ENCODE data around the gene EMID1.

The EMID1 gene

DNA sequence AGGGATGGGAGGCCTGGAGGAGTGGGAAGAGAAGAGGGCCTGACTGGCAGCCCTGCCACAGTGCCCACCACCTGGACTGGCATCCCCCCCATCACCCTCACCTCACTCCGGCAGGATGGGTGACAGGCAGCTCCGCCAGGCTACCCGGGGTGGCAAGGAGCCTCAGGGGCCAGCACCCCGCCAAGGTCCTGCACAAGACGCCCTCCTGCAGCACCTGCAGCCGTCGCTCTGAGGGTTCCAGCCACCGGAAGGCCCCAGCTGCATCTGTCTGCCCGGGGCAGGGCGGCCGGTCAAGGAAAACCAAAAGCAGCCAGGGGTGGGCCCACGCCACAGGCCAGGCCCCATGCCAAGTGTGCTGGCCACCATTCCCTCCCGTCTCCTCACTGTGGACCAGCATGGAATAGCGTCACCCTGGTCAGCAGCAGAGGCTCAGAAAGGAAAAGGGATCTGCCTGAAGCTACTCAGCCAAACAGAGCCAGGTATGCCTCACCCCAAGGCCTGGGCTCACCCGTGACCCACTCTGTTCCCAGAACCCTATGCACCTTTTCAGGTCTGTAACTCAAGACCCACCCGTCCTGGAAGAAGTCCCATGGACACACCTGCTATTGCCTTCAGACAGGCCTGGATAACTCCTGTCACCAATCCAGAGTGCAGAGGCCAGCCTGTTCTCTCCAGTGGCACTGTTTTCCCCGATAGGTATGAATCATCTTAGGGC, 55.1 kb downstream of the EMID1 start:
- DNase-seq: no peak

DNA sequence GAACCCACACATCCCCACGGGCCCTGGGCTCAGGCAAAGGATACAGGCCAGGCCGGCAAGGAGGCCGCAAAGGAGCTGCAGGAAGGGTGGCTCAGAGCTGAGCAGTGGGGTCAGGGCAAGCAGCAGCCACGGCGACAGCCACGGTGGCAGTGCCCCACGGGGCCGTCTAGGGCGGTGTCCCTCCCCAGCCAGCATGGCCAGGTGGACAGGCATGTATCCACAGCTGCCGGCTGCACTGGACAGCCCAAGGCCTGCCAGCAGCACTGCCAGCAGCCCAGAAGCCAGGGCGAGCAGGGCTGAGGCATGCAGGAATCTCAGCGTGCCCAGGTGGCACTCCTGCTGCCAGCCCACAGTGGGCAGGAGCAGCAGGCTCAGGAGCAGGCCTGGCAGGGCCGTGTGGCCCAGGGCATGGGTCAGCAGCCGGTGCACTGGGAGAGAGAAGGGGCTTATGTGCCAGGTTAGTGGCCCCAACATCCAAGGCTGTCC, 58.1 kb downstream of the EMID1 start:
- DNase-seq: no peak

- no peak for DNase-seq
Observed at GRCh38 chr22:29265305-29265704, 59.6 kb downstream of the EMID1 start.

GRCh38 chr22:29265929-29266328, 60.2 kb downstream of the EMID1 start:
- DNase-seq: no peak

- DNase-seq: peak; percentile 20
Observed at GRCh38 chr22:29266564-29267461, 61.1 kb downstream of the EMID1 start.

- no peak for DNase-seq
Observed at GRCh38 chr22:29267462-29267857, 61.8 kb downstream of the EMID1 start.

DNA sequence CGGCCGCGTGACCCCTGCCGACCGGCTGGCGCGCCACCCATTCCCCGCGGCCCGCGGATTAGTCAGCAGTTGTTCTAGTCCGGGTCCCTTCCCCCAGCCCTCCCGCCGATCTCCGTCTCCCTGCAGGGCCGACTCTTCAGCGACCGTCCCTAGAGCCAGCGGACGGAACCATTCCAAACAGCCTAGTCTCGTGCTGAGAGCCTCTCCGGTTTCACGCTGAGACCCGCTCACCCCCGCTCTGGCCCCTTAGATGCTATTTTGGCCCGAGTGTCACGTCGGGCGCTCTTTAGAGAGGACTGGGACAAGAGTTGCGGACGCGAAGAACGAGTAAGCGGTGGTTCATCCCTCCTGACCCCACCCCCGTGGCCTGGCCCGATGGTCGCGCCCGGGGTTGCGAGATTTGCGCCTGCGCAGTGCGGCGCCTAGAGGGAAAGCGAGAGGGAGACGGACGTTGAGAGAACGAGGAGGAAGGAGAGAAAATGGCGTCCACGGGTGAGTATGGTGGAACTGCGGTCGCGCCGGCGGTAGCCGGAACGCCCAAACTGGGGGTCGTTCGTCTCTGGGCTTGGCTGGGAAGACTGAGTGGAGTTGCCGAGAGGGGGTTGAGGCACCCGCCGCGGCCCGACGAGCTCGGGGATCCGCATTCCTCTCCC, 62.3 kb downstream of the EMID1 start, which contains the start of the genes EWSR1 and RHBDD3:
Gene EWSR1 (plus strand): TSS at position 411 of the 653 bp plus-strand sequence. CDS start 69 bp downstream, at position 480.
Gene RHBDD3 (minus strand): TSS at position 124 of the 653 bp plus-strand sequence. CDS start 2,355 bp downstream, outside the sequence.
- peak; percentile 98 for DNase-seq

- DNase-seq: peak; percentile 62
Observed at GRCh38 chr22:29268511-29269229, 63.0 kb downstream of the EMID1 start.

- no peak for DNase-seq
Observed at GRCh38 chr22:29269230-29269604, 63.5 kb downstream of the EMID1 start.

- no peak for DNase-seq
Observed at GRCh38 chr22:29269731-29270474, 64.2 kb downstream of the EMID1 start.

DNA sequence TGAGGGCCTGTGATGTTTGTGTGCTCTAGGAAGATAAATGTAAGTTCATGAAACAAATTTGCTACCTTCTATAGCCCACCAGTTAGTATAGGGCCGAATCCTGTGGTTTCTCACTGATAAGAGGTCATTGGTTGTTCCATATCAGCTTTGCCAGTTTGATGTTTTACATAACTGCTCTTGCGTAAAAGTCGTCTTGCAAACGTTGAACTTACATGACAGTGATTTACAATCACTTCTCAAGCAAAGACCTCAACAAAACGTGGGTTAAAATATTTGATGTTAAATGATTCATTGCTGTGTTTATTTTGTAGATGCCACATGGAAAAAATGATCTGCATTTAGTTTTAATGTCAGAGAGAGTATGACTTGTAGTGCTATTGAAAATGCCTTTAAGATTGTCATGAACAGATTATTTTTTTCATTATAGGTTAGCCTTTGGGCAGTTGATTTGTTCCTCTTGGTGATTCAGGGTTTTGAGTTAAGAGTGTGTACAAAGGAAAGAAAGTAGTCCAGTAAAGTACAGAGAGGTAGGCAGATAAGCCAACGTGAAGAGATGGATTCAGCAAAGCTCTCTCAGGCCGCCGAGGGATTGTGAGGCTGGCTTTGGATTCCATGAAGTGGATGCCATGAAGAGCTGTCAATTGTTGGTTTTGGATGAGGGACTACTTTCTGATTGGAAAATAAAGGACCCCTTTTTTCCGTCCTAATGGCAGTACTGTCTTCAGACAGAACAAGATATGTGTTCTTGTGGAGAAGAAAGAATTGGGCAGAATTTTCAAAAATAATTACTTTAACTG, 65.0 kb downstream of the EMID1 start:
- DNase-seq: peak; percentile 47

- no peak for DNase-seq
Observed at GRCh38 chr22:29272624-29273023, 66.9 kb downstream of the EMID1 start.

DNA sequence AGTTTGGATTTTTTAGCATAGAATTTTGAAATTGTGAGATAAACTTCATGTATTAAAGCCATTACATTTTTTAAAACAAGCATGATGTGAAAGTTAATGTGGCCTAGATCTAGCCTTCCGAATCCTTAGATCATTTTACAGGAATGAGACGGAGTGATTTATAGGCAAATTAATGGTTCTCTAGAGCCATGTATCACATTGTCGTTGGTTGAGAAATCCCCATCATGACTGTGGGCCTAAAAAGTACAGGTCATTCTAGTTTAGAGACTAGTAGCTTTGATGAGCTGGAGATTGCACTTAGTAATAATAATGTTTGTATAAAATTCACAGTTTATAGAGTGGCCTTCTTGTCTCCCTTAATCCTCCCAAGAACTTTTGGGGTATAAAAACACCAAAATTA, 69.5 kb downstream of the EMID1 start:
- DNase-seq: no peak

DNA sequence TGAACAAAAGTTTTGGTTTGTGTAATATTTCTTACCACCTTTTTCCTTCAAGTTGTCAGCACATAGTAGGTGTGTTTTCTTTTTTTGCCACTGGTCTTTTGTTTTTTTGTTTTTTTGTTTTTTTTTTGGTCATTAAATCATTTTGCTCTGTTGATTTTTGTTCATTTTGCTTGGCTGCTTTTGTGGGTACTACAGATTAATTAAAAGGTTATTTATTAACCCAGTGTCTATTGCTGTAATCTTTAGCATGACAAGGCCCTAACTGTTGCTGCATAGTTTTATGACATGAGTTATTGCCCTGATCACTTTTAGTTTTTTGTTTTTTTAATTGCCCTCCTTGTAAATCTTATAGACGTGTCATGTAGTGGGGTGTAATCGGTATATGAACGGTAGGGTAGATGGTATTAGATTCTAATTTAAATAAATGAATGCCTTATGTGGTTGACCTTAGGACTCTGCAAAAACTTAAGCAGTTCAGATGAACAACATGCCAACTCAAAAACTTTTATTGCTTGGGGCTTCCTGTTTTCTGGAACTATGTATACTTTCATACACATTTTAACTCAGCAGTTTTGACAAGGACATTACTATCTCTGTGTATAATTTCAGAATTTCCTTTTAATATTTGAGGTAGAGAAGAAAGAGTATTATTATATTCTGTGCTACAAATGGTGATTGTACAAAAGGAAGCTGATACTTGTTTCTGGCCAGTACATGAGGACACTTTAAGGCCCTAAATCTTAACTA, 70.3 kb downstream of the EMID1 start:
- DNase-seq: no peak

DNA sequence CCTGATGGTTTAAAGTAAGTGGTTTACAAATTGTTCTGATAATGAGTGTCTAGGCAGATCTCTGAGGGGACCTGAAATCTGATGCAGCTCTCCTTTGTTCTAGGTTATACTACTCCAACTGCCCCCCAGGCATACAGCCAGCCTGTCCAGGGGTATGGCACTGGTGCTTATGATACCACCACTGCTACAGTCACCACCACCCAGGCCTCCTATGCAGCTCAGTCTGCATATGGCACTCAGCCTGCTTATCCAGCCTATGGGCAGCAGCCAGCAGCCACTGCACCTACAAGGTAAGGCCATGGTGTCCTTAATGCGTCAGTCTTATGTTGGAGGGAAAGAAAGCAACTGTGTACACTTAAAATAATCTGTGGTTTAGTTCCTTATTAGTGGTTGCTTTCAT, 72.2 kb downstream of the EMID1 start:
- no peak for DNase-seq

GRCh38 chr22:29284196-29284595, 78.5 kb downstream of the EMID1 start:
- DNase-seq: no peak

DNA sequence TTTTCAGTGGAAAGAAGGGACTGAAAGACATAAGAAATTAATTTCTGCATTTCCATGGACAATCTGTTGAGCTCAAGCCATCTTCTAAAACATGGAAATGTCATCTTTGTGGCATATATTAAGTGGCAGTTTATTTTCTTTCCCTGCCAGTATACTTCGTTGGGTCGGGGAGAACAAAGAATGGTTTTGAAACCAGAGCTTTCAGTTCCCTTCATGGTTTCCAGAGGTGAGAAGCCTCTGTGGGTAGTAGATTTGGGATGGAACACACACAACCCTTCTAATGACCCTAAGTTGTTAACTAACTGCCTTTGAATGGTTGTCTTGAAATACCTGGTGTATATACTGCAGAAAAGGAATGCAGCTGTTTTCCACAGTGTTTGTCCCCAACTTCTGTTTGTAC, 83.1 kb downstream of the EMID1 start:
- DNase-seq: no peak

- no peak for DNase-seq
Observed at GRCh38 chr22:29290061-29290460, 84.4 kb downstream of the EMID1 start.

- no peak for DNase-seq
Observed at GRCh38 chr22:29291215-29291614, 85.5 kb downstream of the EMID1 start.

GRCh38 chr22:29292379-29292778, 86.7 kb downstream of the EMID1 start:
- no peak for DNase-seq
